Chondrocyte (in vitro differentiated cells): ENCODE measurements around the gene GRIK2. TPM values are rescaled to one million over a fixed set of nuclear protein-coding genes. Genes with fewer than 3 reads are reported as not detected.

ENCODE experiments used
- DNase-seq: peaks from one replicate; pipeline ENCODE4 v3.0.0; 2021; ENCODE audit warnings: mixed read lengths, low spot score
- H3K27ac Mint-ChIP-seq: one replicate; pipeline ENCODE4 v1.8.0; 2021; ENCODE audit warnings: mild to moderate bottlenecking, moderate library complexity, mixed read lengths; ENCODE audit not compliant: unreplicated experiment
- H3K27me3 Mint-ChIP-seq: 2 replicates; pipeline ENCODE4 v1.8.0; 2021; ENCODE audit warnings: low read depth, mixed read lengths
- H3K36me3 Mint-ChIP-seq: 2 replicates; pipeline ENCODE4 v1.8.0; 2021; ENCODE audit warnings: low read depth, mixed read lengths
- H3K4me1 Mint-ChIP-seq: 2 replicates; pipeline ENCODE4 v1.8.0; 2021; ENCODE audit warnings: low read depth, mild to moderate bottlenecking, mixed read lengths
- H3K4me3 Mint-ChIP-seq: one replicate; pipeline ENCODE4 v1.8.0; 2021; ENCODE audit warnings: mild to moderate bottlenecking, moderate library complexity, mixed read lengths; ENCODE audit not compliant: unreplicated experiment
- H3K9me3 Mint-ChIP-seq: 2 replicates; pipeline ENCODE4 v1.8.0; 2021; ENCODE audit warnings: low read depth, mixed read lengths
- total RNA-seq: library from RNA; stranded (reverse); gene quantifications from 3 replicates; pipeline ENCODE4 v1.2.1, GENCODE V29; 2021
- TF ChIP-seq, protein P1 (sequence below): fragments of 200-600 bp; sonication (generic); IDR thresholded peaks from 2 replicates; pipeline ENCODE4 v1.5.0; 2021; ENCODE audit warnings: antibody characterized with exemption, mild to moderate bottlenecking, moderate library complexity

GRIK2 gene
- total RNA-seq, 1 donor from 2014 or later, result 8.2 TPM

DNA sequence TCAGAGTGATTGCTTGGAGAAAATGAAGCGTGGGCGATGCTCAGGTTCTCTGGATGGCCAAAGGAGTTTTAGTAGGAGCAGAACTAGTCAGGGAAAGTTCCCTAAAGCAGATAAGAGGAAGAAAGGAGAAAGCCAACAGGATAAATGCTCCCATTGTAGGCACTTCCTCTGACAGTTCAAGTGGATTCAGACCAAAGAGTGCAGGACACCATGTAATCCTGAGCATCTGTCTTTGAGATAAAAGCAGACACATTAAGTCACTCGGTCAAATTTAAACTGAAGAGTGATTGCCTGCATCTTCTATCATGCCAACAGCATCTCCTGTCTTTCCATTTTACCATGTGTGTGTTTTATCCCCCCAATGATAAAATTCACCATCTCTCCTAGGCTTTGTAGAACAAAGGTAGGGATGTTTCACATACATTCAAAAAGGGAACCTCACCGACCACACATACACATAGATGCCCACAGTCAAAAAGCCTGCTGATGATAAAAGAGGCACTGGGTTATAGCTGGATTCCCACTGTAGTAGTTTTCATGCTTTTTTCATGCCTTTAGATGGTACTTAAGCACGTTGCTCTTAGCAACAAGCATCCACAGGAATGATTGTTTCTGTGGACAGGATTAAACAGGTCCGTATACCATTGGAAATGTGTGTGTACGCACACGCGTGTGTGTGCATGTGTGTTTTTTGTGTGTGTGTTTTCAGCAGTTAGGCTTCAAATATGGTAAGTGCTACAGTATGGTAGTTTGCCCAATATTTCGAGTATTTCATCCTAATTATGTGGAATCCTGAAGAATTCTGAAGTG is 7.0 kb downstream of the GRIK2 start:
- H3K4me3 Mint-ChIP-seq, result no peak overlapping the region
- peaks cover 31% of the 10 kb centered on the region for H3K4me1 Mint-ChIP-seq
- no peak overlapping the region for H3K27ac Mint-ChIP-seq

DNA sequence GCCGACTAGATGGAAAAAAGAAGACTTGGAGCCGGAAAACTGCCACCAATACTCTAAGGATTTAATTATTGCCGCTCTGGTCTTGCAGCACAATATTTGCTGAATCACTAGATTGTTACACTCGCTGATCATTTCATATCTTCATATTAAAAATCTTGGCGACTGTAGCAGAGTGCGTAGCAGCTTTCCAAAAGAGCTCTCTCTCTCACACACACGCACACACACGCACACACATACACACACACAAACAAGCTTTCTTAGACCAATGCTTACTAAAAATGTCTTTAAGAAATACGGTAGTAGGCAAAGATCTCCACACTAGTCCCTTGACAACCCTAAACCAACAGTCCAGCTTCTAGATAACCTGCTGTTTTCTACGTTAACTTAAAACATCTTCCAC is 7.7 kb downstream of the GRIK2 start:
- no peak for DNase-seq
- H3K27ac Mint-ChIP-seq, result no peak overlapping the region
- H3K4me3 Mint-ChIP-seq, result no peak overlapping the region
- peaks cover 29% of the 10 kb centered on the region for H3K4me1 Mint-ChIP-seq
- TF ChIP-seq, protein P1, sequence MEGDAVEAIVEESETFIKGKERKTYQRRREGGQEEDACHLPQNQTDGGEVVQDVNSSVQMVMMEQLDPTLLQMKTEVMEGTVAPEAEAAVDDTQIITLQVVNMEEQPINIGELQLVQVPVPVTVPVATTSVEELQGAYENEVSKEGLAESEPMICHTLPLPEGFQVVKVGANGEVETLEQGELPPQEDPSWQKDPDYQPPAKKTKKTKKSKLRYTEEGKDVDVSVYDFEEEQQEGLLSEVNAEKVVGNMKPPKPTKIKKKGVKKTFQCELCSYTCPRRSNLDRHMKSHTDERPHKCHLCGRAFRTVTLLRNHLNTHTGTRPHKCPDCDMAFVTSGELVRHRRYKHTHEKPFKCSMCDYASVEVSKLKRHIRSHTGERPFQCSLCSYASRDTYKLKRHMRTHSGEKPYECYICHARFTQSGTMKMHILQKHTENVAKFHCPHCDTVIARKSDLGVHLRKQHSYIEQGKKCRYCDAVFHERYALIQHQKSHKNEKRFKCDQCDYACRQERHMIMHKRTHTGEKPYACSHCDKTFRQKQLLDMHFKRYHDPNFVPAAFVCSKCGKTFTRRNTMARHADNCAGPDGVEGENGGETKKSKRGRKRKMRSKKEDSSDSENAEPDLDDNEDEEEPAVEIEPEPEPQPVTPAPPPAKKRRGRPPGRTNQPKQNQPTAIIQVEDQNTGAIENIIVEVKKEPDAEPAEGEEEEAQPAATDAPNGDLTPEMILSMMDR, result no peak
- peaks cover 28% of the 10 kb centered on the region for H3K27me3 Mint-ChIP-seq
- H3K9me3 Mint-ChIP-seq, result no peaks in the 10 kb centered on the region
- peaks cover 5% of the 10 kb centered on the region for H3K36me3 Mint-ChIP-seq

More for the DNA sequence above, 7.0 kb downstream of the GRIK2 start:
- TF ChIP-seq, protein P1, result no peak
- peaks cover 28% of the 10 kb centered on the region for H3K27me3 Mint-ChIP-seq
- DNase-seq, result no peak
- no peaks in the 10 kb centered on the region for H3K9me3 Mint-ChIP-seq
- peaks cover 5% of the 10 kb centered on the region for H3K36me3 Mint-ChIP-seq

DNA sequence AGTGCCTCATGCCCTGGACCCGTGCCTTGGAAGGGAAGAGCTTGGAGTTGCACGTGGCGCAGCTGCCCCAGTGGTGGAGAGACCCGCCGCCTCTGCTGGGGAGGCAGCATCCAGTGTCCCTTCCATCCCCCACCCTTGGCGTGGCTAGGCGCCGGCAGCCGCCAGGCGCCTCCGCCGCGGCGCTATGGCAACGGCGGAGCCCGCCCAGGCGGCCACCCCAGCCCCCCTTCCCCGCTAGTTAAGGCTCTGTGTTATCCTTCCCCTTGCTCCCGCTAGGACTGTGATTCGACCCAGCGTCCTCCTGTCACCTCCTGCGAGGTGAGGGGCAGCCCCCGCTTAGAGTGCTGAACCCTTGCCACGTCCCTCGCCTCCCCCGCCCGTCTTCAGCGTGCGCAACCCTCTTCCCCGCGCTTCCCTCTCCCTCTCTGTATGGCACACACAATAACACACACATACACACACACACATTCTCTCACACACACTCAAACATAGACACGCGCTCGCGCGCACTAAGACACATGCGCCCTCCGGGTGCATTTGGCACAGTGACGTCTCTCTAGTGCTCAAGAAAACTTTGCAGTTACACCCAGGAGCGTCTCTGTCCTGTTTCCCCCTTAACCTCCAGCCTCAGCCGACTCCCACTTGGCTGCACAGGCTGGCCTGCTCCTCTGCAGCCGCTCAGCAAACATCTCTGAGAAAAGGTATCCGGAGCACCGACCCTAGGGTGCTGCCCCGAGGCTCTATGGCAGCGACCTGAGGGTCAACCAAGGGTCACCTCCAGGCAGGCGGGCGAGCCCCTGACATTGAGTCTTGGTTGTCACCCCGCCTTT is 8.5 kb downstream of the GRIK2 start:
- H3K36me3 Mint-ChIP-seq, result peaks cover 5% of the 10 kb centered on the region
- peaks cover 29% of the 10 kb centered on the region for H3K4me1 Mint-ChIP-seq
- TF ChIP-seq, protein P1, result peak; percentile 20
- H3K27ac Mint-ChIP-seq, result peak overlapping the region; percentile 45
- H3K9me3 Mint-ChIP-seq, result no peaks in the 10 kb centered on the region
- DNase-seq, result no peak
- peak overlapping the region; percentile 74 for H3K4me3 Mint-ChIP-seq
- H3K27me3 Mint-ChIP-seq, result peaks cover 31% of the 10 kb centered on the region

DNA sequence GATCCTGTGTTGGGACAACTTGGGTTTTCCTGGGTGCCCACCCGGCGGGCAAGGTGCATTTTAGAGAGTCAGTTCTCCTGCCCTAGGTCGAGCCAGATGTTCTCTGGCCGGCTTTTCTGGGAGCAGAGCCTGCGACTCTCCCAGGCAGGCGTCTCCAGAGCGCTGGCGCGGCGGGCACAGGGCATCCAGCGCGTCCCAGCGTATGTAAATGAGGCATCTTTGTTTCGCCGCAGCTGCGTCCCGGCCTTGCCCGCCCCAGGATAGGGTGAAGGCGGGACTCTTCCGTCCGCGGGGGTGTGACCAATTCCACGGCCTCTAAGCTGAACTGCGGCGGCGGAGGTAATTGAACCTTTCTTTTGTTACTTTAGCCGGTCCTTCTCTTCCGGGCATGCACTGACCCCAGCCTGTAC is 9.1 kb downstream of the GRIK2 start:
- Mint-ChIP-seq H3K4me1 (peaks cover 29% of the 10 kb centered on the region), H3K36me3 (peaks cover 5% of the 10 kb centered on the region), H3K27ac (no peak overlapping the region), H3K4me3 (peak overlapping the region; percentile 74), H3K9me3 (no peaks in the 10 kb centered on the region), H3K27me3 (peaks cover 33% of the 10 kb centered on the region)
- DNase-seq, result no peak
- TF ChIP-seq, protein P1, result no peak

DNA sequence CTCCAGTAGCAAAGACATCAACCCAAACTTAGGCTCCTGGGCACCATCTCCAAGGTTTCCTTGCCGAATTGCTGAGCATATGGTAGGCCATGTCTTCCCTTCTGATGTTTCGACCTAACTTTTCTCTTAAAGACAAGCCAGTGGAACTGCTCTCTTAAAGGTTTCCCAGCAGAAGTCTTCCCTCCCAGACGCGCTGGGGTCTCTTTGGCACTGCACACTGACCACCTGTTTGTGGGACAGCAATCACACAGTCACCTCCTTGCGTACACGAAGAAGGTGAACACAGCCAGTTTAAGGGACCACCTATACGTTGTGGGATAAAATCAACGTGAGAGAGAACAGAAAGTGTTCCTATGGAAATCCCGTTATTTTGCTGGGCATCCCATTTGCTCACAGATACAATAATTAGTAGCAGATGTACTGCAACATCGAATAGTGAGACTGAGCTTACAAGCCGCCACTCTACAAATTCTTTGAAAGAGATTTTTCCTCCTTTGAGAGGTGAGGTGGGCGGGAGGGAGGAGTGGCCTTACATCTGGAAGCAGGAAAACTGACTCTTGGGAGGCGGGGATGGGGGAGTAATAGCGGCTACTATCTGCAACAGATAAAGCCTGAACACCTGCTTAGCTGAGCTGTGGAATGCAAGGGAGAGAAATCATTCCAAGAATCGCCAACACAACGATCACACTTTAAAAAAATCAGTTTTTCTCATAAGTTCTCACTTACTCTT is 9.9 kb downstream of the GRIK2 start:
- Mint-ChIP-seq H3K9me3 (no peaks in the 10 kb centered on the region), H3K4me1 (peaks cover 27% of the 10 kb centered on the region), H3K4me3 (peak overlapping the region; percentile 74), H3K27me3 (peaks cover 33% of the 10 kb centered on the region), H3K36me3 (peaks cover 5% of the 10 kb centered on the region), H3K27ac (no peak overlapping the region)
- TF ChIP-seq, protein P1, result no peak
- no peak for DNase-seq
